Hepatocyte (in vitro differentiated cells): Measurements from ENCODE around the gene PICK1. TPM values are rescaled to one million over a fixed set of nuclear protein-coding genes. Genes with fewer than 3 reads are reported as not detected.
A peak's percentile ranks its signal among the peaks of the same experiment; 100 is the strongest.

Source experiments
- DNase-seq: peaks from one replicate; pipeline ENCODE4 v3.0.0-alpha.2; 2016; ENCODE audit warnings: low spot score
- H2AFZ ChIP-seq: fragments of 200-600 bp; sonication (generic); 2 replicates; pipeline ENCODE4 v1.6.0; 2016; ENCODE audit warnings: antibody characterized with exemption, mild to moderate bottlenecking
- H3K27ac ChIP-seq: fragments of 200-600 bp; sonication (generic); 2 replicates; pipeline ENCODE4 v1.5.1; 2016; ENCODE audit warnings: mild to moderate bottlenecking
- H3K27me3 ChIP-seq: fragments of 200-600 bp; sonication (generic); 2 replicates; pipeline ENCODE4 v1.6.1; 2016
- H3K36me3 ChIP-seq: fragments of 200-600 bp; sonication (generic); replicated peaks from 2 replicates; pipeline ENCODE4 v1.5.1; 2016; ENCODE audit warnings: low read depth; ENCODE audit not compliant: insufficient read depth
- H3K4me1 ChIP-seq: fragments of 200-600 bp; sonication (generic); 2 replicates; pipeline ENCODE4 v1.5.1; 2016; ENCODE audit warnings: mild to moderate bottlenecking, moderate library complexity; ENCODE audit not compliant: insufficient read depth
- H3K4me2 ChIP-seq: fragments of 200-600 bp; sonication (generic); 2 replicates; pipeline ENCODE4 v1.6.0; 2016
- H3K4me3 ChIP-seq: fragments of 200-600 bp; sonication (generic); 2 replicates; pipeline ENCODE4 v1.5.1; 2016; ENCODE audit warnings: mild to moderate bottlenecking
- H3K79me2 ChIP-seq: fragments of 200-600 bp; sonication (generic); 2 replicates; pipeline ENCODE4 v1.6.0; 2017; ENCODE audit warnings: mild to moderate bottlenecking
- H3K9me2 ChIP-seq: fragments of 200-600 bp; sonication (generic); replicated peaks from 2 replicates; pipeline ENCODE4 v1.6.0; 2017; ENCODE audit warnings: mild to moderate bottlenecking; ENCODE audit not compliant: insufficient read depth
- H3K9me3 ChIP-seq: fragments of 200-600 bp; sonication (generic); 2 replicates; pipeline ENCODE4 v1.5.1; 2016; ENCODE audit warnings: low read depth, mild to moderate bottlenecking
- H4K20me1 ChIP-seq: fragments of 200-600 bp; sonication (generic); 2 replicates; pipeline ENCODE4 v1.6.0; 2016; ENCODE audit warnings: mild to moderate bottlenecking; ENCODE audit not compliant: insufficient read depth, poor library complexity, severe bottlenecking
- EZH2 ChIP-seq: fragments of 200-600 bp; sonication (generic); IDR thresholded peaks from 2 replicates; pipeline ENCODE4 v1.6.1; 2016; ENCODE audit warnings: antibody characterized with exemption, mild to moderate bottlenecking, borderline replicate concordance
- EZH2phosphoT487 ChIP-seq: fragments of 200-600 bp; sonication (generic); IDR thresholded peaks from one replicate; pipeline ENCODE4 v1.6.1; 2018; ENCODE audit warnings: antibody characterized with exemption, mild to moderate bottlenecking, low read depth, moderate library complexity; ENCODE audit not compliant: unreplicated experiment, severe bottlenecking
- WGBS: methylation state at CpG from one replicate; pipeline ENCODE4 v1.1.6; 2016; ENCODE audit warnings: low lambda C conversion rate; ENCODE audit errors: missing lambda C conversion rate; 5-methylcytosine and 5-hydroxymethylcytosine counted together
- polyA plus RNA-seq: library from polyadenylated mRNA; unstranded; fragments of >200 nt; fragmentation: Nextera tagmentation; extraction: Ambion mirVana; gene quantifications from 2 replicates; pipeline ENCODE4 v1.2.1, GENCODE V29; 2016
- total RNA-seq: library from RNA; depleted of rRNA; stranded (reverse); fragments of >200 nt; gene quantifications from 2 replicates; pipeline ENCODE4 v1.2.3, GENCODE V29; 2014
- TF ChIP-seq, protein P1 (sequence below): fragments of 200-600 bp; sonication (generic); IDR thresholded peaks from 2 replicates; pipeline ENCODE4 v1.5.1; 2016; ENCODE audit warnings: antibody characterized with exemption, mild to moderate bottlenecking; ENCODE audit not compliant: poor library complexity

PICK1 gene
- total and polyA plus RNA-seq, 2 experiments from 2014 or later = 26.2 to 43.1 TPM

DNA sequence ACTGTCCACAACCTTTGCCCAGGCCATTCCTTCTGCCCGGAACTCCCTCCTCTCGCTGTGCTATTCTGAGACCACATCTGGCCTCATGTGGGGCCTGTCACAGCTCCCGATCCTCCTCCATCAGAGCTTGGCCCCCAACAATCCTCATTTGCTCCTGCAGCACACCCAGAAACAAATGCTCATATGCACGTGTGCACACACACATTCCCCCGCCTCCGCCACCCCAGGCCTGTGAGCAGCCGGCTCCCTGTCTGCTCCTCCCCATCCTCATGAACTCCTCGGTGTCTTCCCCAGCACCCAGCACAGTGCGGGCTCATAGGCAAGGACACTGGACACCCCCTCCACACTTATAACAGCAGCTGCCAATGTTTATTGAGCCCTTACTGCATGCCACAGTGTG, 29.7 kb upstream of the PICK1 start:
- no peaks in the 10 kb centered on the region for H3K9me3 ChIP-seq
- WGBS = 91% methylated on average over 9 of the region's 9 CpGs
- H2AFZ ChIP-seq = no peak overlapping the region
- H3K79me2 ChIP-seq = no peaks in the 10 kb centered on the region
- H4K20me1 ChIP-seq = no peaks in the 10 kb centered on the region
- no peak overlapping the region for H3K4me3 ChIP-seq
- H3K9me2 ChIP-seq = no peaks in the 10 kb centered on the region
- TF ChIP-seq EZH2phosphoT487 = no peak
- TF ChIP-seq, protein P1, sequence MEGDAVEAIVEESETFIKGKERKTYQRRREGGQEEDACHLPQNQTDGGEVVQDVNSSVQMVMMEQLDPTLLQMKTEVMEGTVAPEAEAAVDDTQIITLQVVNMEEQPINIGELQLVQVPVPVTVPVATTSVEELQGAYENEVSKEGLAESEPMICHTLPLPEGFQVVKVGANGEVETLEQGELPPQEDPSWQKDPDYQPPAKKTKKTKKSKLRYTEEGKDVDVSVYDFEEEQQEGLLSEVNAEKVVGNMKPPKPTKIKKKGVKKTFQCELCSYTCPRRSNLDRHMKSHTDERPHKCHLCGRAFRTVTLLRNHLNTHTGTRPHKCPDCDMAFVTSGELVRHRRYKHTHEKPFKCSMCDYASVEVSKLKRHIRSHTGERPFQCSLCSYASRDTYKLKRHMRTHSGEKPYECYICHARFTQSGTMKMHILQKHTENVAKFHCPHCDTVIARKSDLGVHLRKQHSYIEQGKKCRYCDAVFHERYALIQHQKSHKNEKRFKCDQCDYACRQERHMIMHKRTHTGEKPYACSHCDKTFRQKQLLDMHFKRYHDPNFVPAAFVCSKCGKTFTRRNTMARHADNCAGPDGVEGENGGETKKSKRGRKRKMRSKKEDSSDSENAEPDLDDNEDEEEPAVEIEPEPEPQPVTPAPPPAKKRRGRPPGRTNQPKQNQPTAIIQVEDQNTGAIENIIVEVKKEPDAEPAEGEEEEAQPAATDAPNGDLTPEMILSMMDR = no peak
- no peak for TF ChIP-seq EZH2
- no peak for DNase-seq
- H3K27ac ChIP-seq = no peak overlapping the region
- H3K4me1 ChIP-seq = peaks cover 8% of the 10 kb centered on the region
- no peaks in the 10 kb centered on the region for H3K36me3 ChIP-seq
- no peaks in the 10 kb centered on the region for H3K27me3 ChIP-seq
- H3K4me2 ChIP-seq = no peak overlapping the region

DNA sequence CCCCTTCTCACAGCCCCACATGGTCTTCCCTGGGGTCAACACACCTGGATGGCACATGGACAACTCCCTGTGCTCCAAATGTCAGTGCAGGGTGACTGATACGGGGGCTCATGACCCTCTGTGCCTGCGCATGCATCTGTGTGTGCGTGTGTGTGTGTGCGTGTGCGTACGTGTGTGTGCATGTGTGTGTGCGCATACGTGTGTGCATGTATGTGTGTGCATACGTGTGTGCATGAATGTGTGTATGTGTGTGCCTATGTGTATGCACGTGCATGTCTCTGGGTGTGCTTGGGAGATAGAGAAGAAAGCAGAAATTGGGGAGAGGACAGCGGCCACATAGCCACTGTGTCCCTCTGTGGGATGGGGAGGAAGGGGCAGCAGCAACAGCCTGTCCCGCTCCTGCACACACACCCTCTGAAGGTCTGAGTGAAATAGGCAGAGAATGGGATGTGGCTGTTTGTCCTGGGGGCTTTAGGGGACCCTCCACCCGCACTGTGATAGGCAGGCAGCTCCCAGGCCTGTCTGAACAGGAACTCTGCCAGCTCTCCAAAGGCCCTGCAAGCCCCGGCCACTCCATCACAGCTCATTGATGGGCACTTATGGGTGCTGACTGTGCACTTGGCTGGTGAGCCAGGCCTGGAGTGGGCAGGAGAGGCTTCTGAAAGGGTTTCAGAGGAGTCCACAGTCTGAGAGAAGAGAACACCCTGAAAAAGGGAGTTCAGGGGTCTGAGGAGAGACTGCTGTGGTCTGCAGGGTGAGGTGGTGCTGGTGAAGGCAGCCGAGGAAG, 28.7 kb upstream of the PICK1 start:
- no peak overlapping the region for H3K27ac ChIP-seq
- TF ChIP-seq EZH2phosphoT487 = no peak
- TF ChIP-seq EZH2 = no peak
- TF ChIP-seq, protein P1 = no peak
- H3K27me3 ChIP-seq = no peaks in the 10 kb centered on the region
- H3K79me2 ChIP-seq = no peaks in the 10 kb centered on the region
- 93% methylated on average over 15 of the region's 15 CpGs for WGBS
- no peak overlapping the region for H3K4me2 ChIP-seq
- H3K9me2 ChIP-seq = no peaks in the 10 kb centered on the region
- no peak for DNase-seq
- no peak overlapping the region for H3K4me3 ChIP-seq
- peaks cover 8% of the 10 kb centered on the region for H3K4me1 ChIP-seq
- H4K20me1 ChIP-seq = no peaks in the 10 kb centered on the region
- H3K9me3 ChIP-seq = no peaks in the 10 kb centered on the region
- H3K36me3 ChIP-seq = no peaks in the 10 kb centered on the region
- H2AFZ ChIP-seq = no peak overlapping the region

DNA sequence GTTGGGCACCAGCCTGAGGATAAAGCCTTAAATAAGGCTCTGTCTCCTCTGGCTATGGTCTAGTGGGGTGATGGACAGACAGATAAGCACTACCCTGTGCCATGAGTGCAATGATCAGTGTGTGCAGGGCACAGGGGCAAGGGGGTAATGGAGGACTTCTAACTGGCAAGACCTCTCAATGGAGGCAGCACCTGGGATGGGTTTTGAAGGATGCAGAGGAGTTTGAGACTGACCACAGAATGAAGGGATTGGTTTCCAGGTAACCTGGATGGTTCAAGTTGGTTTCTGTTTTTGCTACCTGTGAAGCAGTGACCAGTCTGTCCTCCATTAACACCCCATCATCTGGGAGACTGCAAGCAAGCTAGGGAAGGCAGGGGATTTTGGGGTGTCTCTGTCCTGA, 27.8 kb upstream of the PICK1 start:
- H3K4me1 ChIP-seq = peaks cover 13% of the 10 kb centered on the region
- no peak overlapping the region for H2AFZ ChIP-seq
- TF ChIP-seq EZH2 = no peak
- H3K4me2 ChIP-seq = no peak overlapping the region
- no peaks in the 10 kb centered on the region for H3K9me3 ChIP-seq
- no peaks in the 10 kb centered on the region for H3K79me2 ChIP-seq
- no peaks in the 10 kb centered on the region for H4K20me1 ChIP-seq
- no peaks in the 10 kb centered on the region for H3K27me3 ChIP-seq
- H3K27ac ChIP-seq = no peak overlapping the region
- DNase-seq = no peak
- no peak overlapping the region for H3K4me3 ChIP-seq
- no peaks in the 10 kb centered on the region for H3K36me3 ChIP-seq
- H3K9me2 ChIP-seq = no peaks in the 10 kb centered on the region

DNA sequence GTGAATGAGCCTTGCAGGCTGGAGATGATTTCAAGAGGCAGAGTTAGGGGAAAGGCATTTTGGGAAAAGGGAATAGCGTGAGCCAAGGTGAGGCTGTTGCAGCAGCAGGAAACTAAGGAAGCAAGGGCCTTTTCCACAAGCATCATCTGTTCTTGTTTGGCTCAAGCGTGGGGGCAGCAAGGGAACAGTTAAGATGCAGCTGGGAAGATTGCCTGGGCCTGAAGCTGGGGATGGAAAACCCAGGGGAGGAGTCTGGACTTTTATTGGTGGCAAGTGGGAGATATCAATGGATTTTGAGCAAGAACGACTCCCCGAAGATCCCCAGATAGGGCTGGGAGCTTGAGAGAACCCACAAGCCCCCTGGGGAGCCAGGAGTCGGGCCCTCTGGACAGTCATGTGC, 27.3 kb upstream of the PICK1 start:
- Histone ChIP-seq H3K27ac (no peak overlapping the region), H3K4me3 (no peak overlapping the region), H3K9me3 (no peaks in the 10 kb centered on the region), H2AFZ (no peak overlapping the region), H3K36me3 (no peaks in the 10 kb centered on the region), H3K4me1 (peaks cover 14% of the 10 kb centered on the region), H3K9me2 (no peaks in the 10 kb centered on the region), H3K4me2 (peak overlapping the region; percentile 44), H3K27me3 (no peaks in the 10 kb centered on the region), H4K20me1 (no peaks in the 10 kb centered on the region), H3K79me2 (no peaks in the 10 kb centered on the region)
- 77% methylated on average over 5 of the region's 5 CpGs for WGBS
- DNase-seq = no peak
- no peak for TF ChIP-seq EZH2phosphoT487
- no peak for TF ChIP-seq EZH2
- TF ChIP-seq, protein P1 = no peak
